Measurements from ENCODE around the gene KCNIP4. TPM values are rescaled to one million over a fixed set of nuclear protein-coding genes. Genes with fewer than 3 reads are reported as not detected.
"Not testable (repeated sequence)": the region's sequence is repeated elsewhere in the genome, so short reads cannot be mapped to it uniquely, and the experiment has no call there.

The KCNIP4 gene
- total RNA-seq, 4 donors from 2014 or later = 0.19 TPM; not detected in 3

DNA sequence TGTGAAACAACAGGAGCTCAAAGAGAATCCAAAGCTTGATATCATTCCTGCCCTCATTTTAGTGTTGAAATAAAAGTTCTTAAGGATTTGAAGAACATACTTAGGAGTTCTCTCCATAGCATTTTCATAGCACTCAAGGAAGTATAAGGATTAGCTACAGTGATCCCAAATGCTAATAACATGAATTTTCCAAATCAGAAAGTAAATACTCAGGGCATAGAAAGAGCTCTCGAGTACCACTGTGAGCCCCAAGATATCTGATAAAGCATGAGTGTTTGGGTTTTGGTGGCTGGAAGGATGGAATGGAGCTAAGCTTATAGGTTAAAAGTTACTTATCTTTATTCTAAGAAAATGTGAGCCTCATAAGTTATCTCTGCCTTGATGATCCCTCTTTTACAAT is 584.9 kb downstream of the KCNIP4 start:
- no peaks in the 10 kb centered on the region for H3K9me3 ChIP-seq
- no peak overlapping the region for H3K4me3 ChIP-seq
- 62 to 72% methylated on average over 1 of the region's 1 CpG for WGBS, 2 donors
- TF ChIP-seq, protein P1, sequence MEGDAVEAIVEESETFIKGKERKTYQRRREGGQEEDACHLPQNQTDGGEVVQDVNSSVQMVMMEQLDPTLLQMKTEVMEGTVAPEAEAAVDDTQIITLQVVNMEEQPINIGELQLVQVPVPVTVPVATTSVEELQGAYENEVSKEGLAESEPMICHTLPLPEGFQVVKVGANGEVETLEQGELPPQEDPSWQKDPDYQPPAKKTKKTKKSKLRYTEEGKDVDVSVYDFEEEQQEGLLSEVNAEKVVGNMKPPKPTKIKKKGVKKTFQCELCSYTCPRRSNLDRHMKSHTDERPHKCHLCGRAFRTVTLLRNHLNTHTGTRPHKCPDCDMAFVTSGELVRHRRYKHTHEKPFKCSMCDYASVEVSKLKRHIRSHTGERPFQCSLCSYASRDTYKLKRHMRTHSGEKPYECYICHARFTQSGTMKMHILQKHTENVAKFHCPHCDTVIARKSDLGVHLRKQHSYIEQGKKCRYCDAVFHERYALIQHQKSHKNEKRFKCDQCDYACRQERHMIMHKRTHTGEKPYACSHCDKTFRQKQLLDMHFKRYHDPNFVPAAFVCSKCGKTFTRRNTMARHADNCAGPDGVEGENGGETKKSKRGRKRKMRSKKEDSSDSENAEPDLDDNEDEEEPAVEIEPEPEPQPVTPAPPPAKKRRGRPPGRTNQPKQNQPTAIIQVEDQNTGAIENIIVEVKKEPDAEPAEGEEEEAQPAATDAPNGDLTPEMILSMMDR (IDR thresholded peaks at IDR 0.05) = no peak
- TF ChIP-seq POLR2A (IDR thresholded peaks at IDR 0.05) = no peak
- no peaks in the 10 kb centered on the region for H3K27me3 ChIP-seq
- H3K4me1 ChIP-seq = no peaks in the 10 kb centered on the region
- no peak overlapping the region for H3K27ac ChIP-seq
- no peak for DNase-seq
- no peaks in the 10 kb centered on the region for H3K36me3 ChIP-seq
- intact Hi-C loops (cut with DNase I) = no loop called here

DNA sequence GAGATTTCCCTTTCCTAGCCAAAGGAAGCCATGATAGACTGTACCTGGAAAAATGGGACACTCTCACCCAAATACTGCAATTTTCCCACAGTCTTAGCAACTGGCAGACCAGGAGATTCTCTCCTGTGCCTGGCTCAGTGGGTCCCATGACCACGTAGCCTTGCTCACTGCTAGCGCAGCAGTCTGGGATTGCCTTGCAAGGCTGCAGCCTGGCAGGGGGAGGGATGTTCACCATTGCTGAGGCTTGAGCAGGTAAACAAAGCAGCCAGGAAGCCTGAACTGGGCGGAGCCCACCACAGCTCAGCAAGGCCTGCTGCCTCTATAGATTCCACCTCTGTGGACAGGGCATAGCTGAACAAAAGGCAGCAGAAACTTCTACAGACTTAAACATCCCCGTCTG is 596.2 kb downstream of the KCNIP4 start:
- intact Hi-C loops (cut with DNase I); H3K4me3 ChIP-seq; H3K27ac ChIP-seq; DNase-seq; H3K27me3 ChIP-seq; H3K36me3 ChIP-seq; H3K9me3 ChIP-seq; H3K4me1 ChIP-seq: not testable (repeated sequence)
- 33 to 53% methylated on average over 2 of the region's 4 CpGs for WGBS, 2 donors

- intact Hi-C loops (cut with DNase I) = no loop called here
- Histone ChIP-seq H3K4me1 (no peaks in the 10 kb centered on the region), H3K4me3 (no peak overlapping the region), H3K9me3 (peaks cover 0 to 4% (median 0%) of the 10 kb centered on the region in 3 donors), H3K27me3 (no peaks in the 10 kb centered on the region), H3K36me3 (no peaks in the 10 kb centered on the region), H3K27ac (no peak overlapping the region)
- no peak for DNase-seq
- TF ChIP-seq, protein P1 (IDR thresholded peaks at IDR 0.05) = no peak
- no peak for TF ChIP-seq POLR2A (IDR thresholded peaks at IDR 0.05)
- WGBS, 2 donors = 33 to 46% methylated on average over 1 of the region's 1 CpG
Measured at GRCh38 chr4:21347142-21347541, 601.4 kb downstream of the KCNIP4 start.

DNA sequence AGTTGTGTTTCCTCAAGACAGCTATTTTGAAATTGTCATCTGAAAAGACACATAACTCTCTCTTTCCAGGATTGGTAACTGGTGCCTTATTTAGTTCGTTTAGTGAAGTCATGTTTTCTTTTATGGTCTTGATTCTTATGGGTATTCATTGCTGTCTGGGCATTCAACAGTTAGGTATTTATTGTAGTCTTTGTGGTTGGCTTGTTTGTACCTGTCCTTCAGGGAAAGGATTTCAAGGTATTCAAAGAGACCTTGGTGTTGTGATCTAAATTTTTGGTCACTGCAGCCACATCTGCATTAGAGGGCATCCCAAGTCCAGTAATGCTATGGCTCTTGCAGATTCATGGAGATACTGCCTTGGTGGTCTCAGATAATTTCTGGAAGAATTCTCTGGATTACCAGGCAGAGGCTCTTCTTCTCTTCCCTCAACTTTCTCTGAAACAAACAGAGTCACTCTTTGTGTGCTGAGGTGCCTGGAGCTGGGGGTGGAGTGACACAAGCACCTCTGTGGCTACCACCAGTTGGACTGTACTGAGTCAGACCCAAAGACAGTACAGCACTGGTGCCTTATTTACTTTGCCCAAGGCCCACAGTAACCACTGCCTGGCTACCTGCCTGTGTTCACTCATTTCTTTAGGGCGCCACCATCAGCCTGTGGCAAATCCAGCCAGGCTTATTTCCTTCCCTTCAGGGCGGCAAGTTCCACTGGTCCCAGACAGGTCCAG is 620.4 kb downstream of the KCNIP4 start:
- no peak overlapping the region for H3K4me3 ChIP-seq
- intact Hi-C loops (cut with DNase I) = no loop called here
- no peaks in the 10 kb centered on the region for H3K36me3 ChIP-seq
- no peak for DNase-seq
- H3K9me3 ChIP-seq = peaks cover 0 to 7% (median 0%) of the 10 kb centered on the region in 3 donors
- WGBS, 2 donors = 44 to 50% methylated on average over 1 of the region's 3 CpGs
- TF ChIP-seq, protein P1 (IDR thresholded peaks at IDR 0.05) = no peak
- no peak for TF ChIP-seq POLR2A (IDR thresholded peaks at IDR 0.05)
- no peaks in the 10 kb centered on the region for H3K27me3 ChIP-seq
- H3K27ac ChIP-seq = no peak overlapping the region
- H3K4me1 ChIP-seq = no peaks in the 10 kb centered on the region

GRCh38 chr4:21320034-21320433 is 628.5 kb downstream of the KCNIP4 start:
- Histone ChIP-seq H3K36me3 (no peaks in the 10 kb centered on the region), H3K27ac (no peak overlapping the region), H3K4me3 (no peak overlapping the region), H3K9me3 (peaks cover 0 to 7% (median 0%) of the 10 kb centered on the region in 3 donors), H3K4me1 (no peaks in the 10 kb centered on the region), H3K27me3 (no peaks in the 10 kb centered on the region)
- intact Hi-C loops (cut with DNase I) = no loop called here
- 58 to 83% methylated on average over 1 of the region's 1 CpG for WGBS, 2 donors
- no peak for DNase-seq
- TF ChIP-seq POLR2A (IDR thresholded peaks at IDR 0.05) = no peak
- TF ChIP-seq, protein P1 (IDR thresholded peaks at IDR 0.05) = no peak
